ENCODE results near the gene TBC1D5.

TBC1D5 gene

GRCh38 chr3:17340261-17340660, 402.2 kb downstream of the TBC1D5 start:
- TF ChIP-seq CTCF (IDR thresholded peaks at IDR 0.05), result no peak
- no peak overlapping the region for H3K4me3 Mint-ChIP-seq
- no peaks in the 10 kb centered on the region for H3K4me1 Mint-ChIP-seq
- peaks cover 5% of the 10 kb centered on the region for H3K36me3 Mint-ChIP-seq (ENCODE audit: low read depth)
- DNase-seq, result no peak
- H3K27me3 Mint-ChIP-seq (ENCODE audit: low read depth, poor library complexity), result peaks cover 4% of the 10 kb centered on the region
- no peaks in the 10 kb centered on the region for H3K9me3 Mint-ChIP-seq
- no peak overlapping the region for H3K27ac Mint-ChIP-seq

GRCh38 chr3:17339132-17339575, 403.3 kb downstream of the TBC1D5 start:
- DNase-seq, result no peak
- H3K4me3 Mint-ChIP-seq, result no peak overlapping the region
- no peak for TF ChIP-seq CTCF (IDR thresholded peaks at IDR 0.05)

GRCh38 chr3:17336291-17336690, 406.1 kb downstream of the TBC1D5 start:
- no peak for TF ChIP-seq CTCF (IDR thresholded peaks at IDR 0.05)
- DNase-seq, result no peak
- Mint-ChIP-seq H3K4me1 (no peaks in the 10 kb centered on the region), H3K36me3 (ENCODE audit: low read depth) (no peaks in the 10 kb centered on the region), H3K9me3 (no peaks in the 10 kb centered on the region), H3K27me3 (ENCODE audit: low read depth, poor library complexity) (peaks cover 4% of the 10 kb centered on the region), H3K27ac (no peak overlapping the region), H3K4me3 (no peak overlapping the region)

More at GRCh38 chr3:17339132-17339575, 403.3 kb downstream of the TBC1D5 start:
- peaks cover 5% of the 10 kb centered on the region for H3K36me3 Mint-ChIP-seq (ENCODE audit: low read depth)
- H3K4me1 Mint-ChIP-seq, result no peaks in the 10 kb centered on the region
- no peak overlapping the region for H3K27ac Mint-ChIP-seq
- H3K9me3 Mint-ChIP-seq, result no peaks in the 10 kb centered on the region
- peaks cover 4% of the 10 kb centered on the region for H3K27me3 Mint-ChIP-seq (ENCODE audit: low read depth, poor library complexity)

GRCh38 chr3:17333893-17334292, 408.5 kb downstream of the TBC1D5 start:
- TF ChIP-seq CTCF (IDR thresholded peaks at IDR 0.05), result no peak
- Mint-ChIP-seq H3K27me3 (ENCODE audit: low read depth, poor library complexity) (peaks cover 4% of the 10 kb centered on the region), H3K4me3 (no peak overlapping the region), H3K27ac (no peak overlapping the region), H3K36me3 (ENCODE audit: low read depth) (no peaks in the 10 kb centered on the region), H3K9me3 (no peaks in the 10 kb centered on the region), H3K4me1 (no peaks in the 10 kb centered on the region)
- DNase-seq, result no peak

- DNase-seq, result no peak
- Mint-ChIP-seq H3K27me3 (ENCODE audit: low read depth, poor library complexity) (peaks cover 3% of the 10 kb centered on the region), H3K9me3 (no peaks in the 10 kb centered on the region), H3K27ac (no peak overlapping the region), H3K4me1 (no peaks in the 10 kb centered on the region), H3K4me3 (no peak overlapping the region), H3K36me3 (ENCODE audit: low read depth) (no peaks in the 10 kb centered on the region)
- no peak for TF ChIP-seq CTCF (IDR thresholded peaks at IDR 0.05)
Measured at GRCh38 chr3:17333446-17333845, 409.0 kb downstream of the TBC1D5 start.

- Mint-ChIP-seq H3K4me1 (no peaks in the 10 kb centered on the region), H3K9me3 (no peaks in the 10 kb centered on the region), H3K36me3 (ENCODE audit: low read depth) (no peaks in the 10 kb centered on the region), H3K27ac (no peak overlapping the region), H3K27me3 (ENCODE audit: low read depth, poor library complexity) (no peaks in the 10 kb centered on the region), H3K4me3 (no peak overlapping the region)
- DNase-seq, result no peak
- no peak for TF ChIP-seq CTCF (IDR thresholded peaks at IDR 0.05)
Measured at GRCh38 chr3:17330660-17331059, 411.8 kb downstream of the TBC1D5 start.

Measured in nephron progenitor cell (in vitro differentiated cells).